ENCODE results near the gene TMCC2. TPM values are rescaled to one million over a fixed set of nuclear protein-coding genes. Genes with fewer than 3 reads are reported as not detected.

Gene TMCC2
- total and polyA plus RNA-seq, 2 of the 4 experiments (the other 2 are of a cell fraction): 2.0 to 4.2 TPM

DNA sequence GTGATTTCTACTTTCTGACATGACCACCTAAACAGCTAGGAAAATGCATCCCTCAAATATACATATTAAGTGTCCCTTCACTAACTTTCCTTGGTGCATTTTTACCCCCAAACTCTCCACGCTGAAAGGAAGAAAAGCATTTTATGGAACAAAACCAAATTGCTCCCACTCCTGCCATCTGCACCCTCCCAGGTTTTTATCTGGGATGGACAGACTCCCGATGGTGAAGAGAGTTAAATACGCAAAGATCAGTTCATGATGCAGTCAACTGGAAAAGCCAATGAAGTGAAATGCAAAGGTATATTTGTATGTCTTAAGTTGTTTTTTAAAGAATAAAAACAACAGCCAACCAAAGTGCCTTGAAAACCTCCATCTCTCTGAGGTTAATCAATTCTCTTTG, 18.9 kb upstream of the TMCC2 start:
- Histone ChIP-seq H2BK120ac (ENCODE audit: low read depth, low read length) (no peak overlapping the region), H3K14ac (replicated peaks; ENCODE audit: low read depth, low read length) (no peak overlapping the region), H3K4ac (ENCODE audit: low read depth, low read length) (no peak overlapping the region), H2AK5ac (ENCODE audit: low read depth, low read length) (no peak overlapping the region), H3K4me1 (ENCODE audit: control insufficient read depth, insufficient read depth, low read length) (peaks cover 6% of the 10 kb centered on the region), H2BK15ac (ENCODE audit: low read depth, low read length) (no peak overlapping the region), H2BK20ac (ENCODE audit: low read depth, low read length) (no peak overlapping the region), H3K27me3 (ENCODE audit: control insufficient read depth, insufficient read depth, low read length) (no peaks in the 10 kb centered on the region), H2AFZ (replicated peaks; ENCODE audit: low read length, poor library complexity) (no peak overlapping the region), H2BK5ac (ENCODE audit: low read depth, low read length, poor library complexity, severe bottlenecking) (no peak overlapping the region), H4K5ac (ENCODE audit: low read depth, low read length) (no peak overlapping the region), H3K9ac (ENCODE audit: low read depth, low read length) (no peak overlapping the region), H2AK9ac (replicated peaks; ENCODE audit: low read depth, low read length, poor library complexity) (no peak overlapping the region), H4K91ac (ENCODE audit: insufficient read depth, low read depth, low read length) (no peak overlapping the region), H3K56ac (ENCODE audit: extremely low read depth, insufficient read depth, low read length) (no peak overlapping the region), H3K27ac (ENCODE audit: insufficient read depth, low read length) (no peak overlapping the region), H3K23ac (ENCODE audit: low read depth, low read length) (no peak overlapping the region; the same call in 1 of the 2 replicates), H3K4me3 (ENCODE audit: insufficient read depth, low read depth, low read length) (no peak overlapping the region), H3K4me2 (ENCODE audit: low read depth, low read length) (no peak overlapping the region), H4K20me1 (ENCODE audit: insufficient read depth, low read length) (peaks cover 4% of the 10 kb centered on the region; the same call in 1 of the 2 replicates), H3K9me3 (ENCODE audit: control insufficient read depth, insufficient read depth, low read length) (no peaks in the 10 kb centered on the region), H3K36me3 (ENCODE audit: control insufficient read depth, insufficient read depth, low read length) (no peaks in the 10 kb centered on the region), H3K18ac (ENCODE audit: low read depth, low read length) (no peak overlapping the region), H3K9me1 (ENCODE audit: insufficient read depth, low read length) (peaks cover 13% of the 10 kb centered on the region), H4K8ac (ENCODE audit: low read depth in 2 of 2, low read length in 2 of 2) (no peak overlapping the region), H3K79me1 (ENCODE audit: low read depth in 1 of 2, low read length in 2 of 2) (peaks cover 19 to 36% of the 10 kb centered on the region in 2 experiments)
- ChIA-PET CTCF (interaction anchor here (0.5 kb wide), 1 partner anchor 300 kb away, joined by 4 read pairs; no protein-coding TSS in a partner anchor), POLR2A (ENCODE audit: unreplicated experiment) (no interaction called here)
- no TSS peak for BruUV-seq (replicated peaks)
- dilution Hi-C loops (cut with HindIII; ENCODE audit: low sequenced_read_pairs, unreplicated experiment): no loop called here
- in situ Hi-C loops (cut with MboI; ENCODE audit: low sequenced_read_pairs): no loop called here
- no peak for ATAC-seq (ENCODE audit: low read depth)
- WGBS, 2 experiments (ENCODE audit: extremely low coverage in 2 of 2, insufficient read length in 1 of 2): 80% methylated on average over 1 of the region's 3 CpGs; no CpG with 5 or more reads in 1 of the 2 experiments
- TF ChIP-seq NFE2L2 (IDR thresholded peaks at IDR 0.05; ENCODE audit: low read depth, low read length) (no peak), FOS (IDR thresholded peaks at IDR 0.05; ENCODE audit: low read depth, low read length) (no peak), RAD21 (IDR thresholded peaks at IDR 0.05; ENCODE audit: low read length) (no peak)
- TF ChIP-seq, protein P1, sequence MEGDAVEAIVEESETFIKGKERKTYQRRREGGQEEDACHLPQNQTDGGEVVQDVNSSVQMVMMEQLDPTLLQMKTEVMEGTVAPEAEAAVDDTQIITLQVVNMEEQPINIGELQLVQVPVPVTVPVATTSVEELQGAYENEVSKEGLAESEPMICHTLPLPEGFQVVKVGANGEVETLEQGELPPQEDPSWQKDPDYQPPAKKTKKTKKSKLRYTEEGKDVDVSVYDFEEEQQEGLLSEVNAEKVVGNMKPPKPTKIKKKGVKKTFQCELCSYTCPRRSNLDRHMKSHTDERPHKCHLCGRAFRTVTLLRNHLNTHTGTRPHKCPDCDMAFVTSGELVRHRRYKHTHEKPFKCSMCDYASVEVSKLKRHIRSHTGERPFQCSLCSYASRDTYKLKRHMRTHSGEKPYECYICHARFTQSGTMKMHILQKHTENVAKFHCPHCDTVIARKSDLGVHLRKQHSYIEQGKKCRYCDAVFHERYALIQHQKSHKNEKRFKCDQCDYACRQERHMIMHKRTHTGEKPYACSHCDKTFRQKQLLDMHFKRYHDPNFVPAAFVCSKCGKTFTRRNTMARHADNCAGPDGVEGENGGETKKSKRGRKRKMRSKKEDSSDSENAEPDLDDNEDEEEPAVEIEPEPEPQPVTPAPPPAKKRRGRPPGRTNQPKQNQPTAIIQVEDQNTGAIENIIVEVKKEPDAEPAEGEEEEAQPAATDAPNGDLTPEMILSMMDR (conservative IDR thresholded peaks at IDR 0.05; ENCODE audit: low read depth, low read length): no peak
- TF ChIP-seq, protein P2, sequence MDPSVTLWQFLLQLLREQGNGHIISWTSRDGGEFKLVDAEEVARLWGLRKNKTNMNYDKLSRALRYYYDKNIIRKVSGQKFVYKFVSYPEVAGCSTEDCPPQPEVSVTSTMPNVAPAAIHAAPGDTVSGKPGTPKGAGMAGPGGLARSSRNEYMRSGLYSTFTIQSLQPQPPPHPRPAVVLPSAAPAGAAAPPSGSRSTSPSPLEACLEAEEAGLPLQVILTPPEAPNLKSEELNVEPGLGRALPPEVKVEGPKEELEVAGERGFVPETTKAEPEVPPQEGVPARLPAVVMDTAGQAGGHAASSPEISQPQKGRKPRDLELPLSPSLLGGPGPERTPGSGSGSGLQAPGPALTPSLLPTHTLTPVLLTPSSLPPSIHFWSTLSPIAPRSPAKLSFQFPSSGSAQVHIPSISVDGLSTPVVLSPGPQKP (IDR thresholded peaks at IDR 0.05; ENCODE audit: borderline replicate concordance, low read depth, low read length): no peak
- no peak for DNase-seq
- intact Hi-C loops (cut with micrococcal nuclease): no loop called here
